HG03469 (cell line): Measurements from ENCODE around the gene PREP.

Experiments used
- ATAC-seq: cut with Tn5 transposase; IDR thresholded peaks from one replicate; pipeline ENCODE4 v1.9.1; 2021; ENCODE audit warnings: mild to moderate bottlenecking, moderate library complexity, moderate number of reproducible peaks; ENCODE audit not compliant: unreplicated experiment

Gene PREP

DNA sequence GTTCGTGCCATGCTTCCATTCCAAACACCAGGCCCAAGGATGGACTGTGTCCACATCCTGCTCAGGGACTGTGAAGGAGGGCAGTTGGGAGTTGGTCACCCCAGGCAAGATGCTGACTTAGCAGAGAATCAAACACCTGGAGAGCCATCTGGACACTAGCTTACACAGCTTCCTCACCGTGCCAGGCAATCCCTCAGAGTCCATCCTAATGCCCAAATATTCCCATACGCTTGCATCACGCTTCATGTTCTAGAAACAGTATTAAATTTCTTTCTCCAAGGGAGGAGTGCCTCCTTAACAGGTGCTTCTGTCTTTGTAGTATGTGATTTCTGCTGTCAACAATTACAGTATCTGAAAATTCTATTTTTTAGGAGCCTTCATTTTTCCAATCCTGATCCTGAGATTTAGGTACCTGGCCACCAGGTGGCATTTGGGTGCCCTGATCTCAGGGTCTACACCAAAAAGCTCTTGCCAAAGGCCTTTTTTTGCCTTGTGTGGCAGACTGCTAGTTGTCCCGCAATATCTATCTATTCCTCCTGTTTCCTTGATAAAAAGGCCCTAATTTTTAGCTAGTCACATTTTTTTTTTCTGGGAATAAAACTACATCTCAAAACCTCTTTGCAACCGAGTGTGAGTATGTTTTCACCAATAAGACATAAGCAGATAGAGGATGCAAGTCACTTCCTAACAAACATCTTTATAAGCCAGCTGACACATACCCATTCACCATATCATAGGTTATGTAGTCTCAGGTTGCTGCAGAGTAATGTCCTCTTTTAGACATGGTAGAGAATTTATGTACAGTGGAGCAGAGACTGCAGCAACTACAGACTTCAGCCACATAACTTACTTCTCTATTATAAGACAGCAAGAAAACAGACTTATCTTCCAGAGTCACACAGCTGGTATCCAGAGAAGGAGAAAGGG lies 85.0 kb downstream of the PREP start:
- no peak for ATAC-seq

- no peak for ATAC-seq
These were observed 89.7 kb downstream of the PREP start for GRCh38 chr6:105313211-105313610.

DNA sequence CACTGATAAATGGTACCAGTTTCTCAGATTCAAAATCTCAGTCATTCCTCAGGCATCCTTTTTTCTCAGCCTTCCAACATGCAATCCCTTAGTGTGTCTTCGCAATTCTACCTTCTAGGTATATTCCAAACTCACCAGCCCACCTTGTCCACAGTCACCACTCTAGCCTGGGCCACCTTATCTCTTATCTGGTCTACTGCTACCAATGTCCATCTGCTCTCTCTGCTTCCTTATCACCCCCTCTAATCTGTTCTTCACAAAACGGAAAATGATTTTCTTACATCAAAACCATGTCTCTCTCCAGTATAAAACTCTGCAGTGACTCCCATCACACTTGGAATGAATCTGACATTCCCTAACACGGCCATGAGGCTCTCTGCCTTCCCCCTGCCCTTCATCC lies 91.9 kb downstream of the PREP start:
- ATAC-seq: no peak

GRCh38 chr6:105310371-105310770 lies 92.5 kb downstream of the PREP start:
- no peak for ATAC-seq

DNA sequence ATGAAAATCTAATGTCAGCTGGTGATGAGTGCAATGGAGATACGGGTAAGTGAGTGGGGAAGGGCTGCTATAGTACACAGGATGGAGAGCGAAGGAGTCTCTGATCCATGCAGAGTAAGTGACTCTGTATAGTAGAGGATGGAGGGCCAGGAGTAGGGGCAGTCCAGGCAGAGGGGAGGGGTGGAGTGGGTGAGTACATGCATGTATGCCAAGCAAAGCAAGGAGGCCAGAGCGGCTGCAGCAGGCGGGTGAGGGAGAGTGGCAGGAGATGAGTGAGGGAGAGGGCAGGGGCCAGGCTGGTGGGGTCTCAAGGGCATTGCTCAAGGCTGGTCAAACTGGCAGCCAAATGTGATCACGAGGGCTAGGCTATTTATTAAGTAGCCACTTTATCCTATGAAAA lies 94.0 kb downstream of the PREP start:
- ATAC-seq: no peak

DNA sequence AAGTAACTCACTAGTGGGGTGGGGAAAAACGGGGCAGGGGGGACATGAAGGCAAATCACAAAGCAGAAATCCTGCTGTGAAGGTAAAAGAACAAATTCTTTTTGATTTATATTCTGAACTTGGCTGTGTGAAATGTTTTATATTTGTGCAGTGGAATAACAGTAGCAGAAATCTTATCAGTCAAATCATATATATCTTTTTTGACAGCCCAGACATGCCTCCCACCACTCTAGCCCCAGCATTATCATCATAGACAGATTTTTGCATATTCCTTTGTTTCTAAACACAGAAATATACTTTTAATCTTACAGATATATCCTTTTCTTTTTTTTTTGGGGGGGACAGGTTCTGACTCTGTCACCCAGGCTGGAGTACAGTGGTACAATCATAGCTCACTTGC lies 97.4 kb downstream of the PREP start:
- ATAC-seq: no peak

DNA sequence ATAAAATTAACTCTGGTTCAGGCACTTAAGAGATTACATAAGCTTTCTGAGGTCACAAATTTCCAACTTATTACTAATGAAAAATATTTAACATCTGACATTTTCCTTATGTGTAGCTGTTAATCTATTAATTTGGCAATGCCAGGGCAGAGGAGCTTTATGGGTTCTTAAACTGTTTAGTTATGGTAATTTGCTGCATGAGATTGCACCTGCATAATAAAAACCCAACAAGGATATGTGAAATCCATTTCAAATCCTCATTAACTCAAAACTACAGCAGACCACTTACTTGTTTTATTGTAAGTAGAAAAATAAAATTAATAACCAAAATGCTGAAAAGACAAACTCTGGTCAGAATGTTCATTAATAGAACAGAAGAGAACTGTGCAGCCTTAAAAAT lies 98.1 kb downstream of the PREP start:
- no peak for ATAC-seq

GRCh38 chr6:105304366-105304765 lies 98.5 kb downstream of the PREP start:
- ATAC-seq: no peak

DNA sequence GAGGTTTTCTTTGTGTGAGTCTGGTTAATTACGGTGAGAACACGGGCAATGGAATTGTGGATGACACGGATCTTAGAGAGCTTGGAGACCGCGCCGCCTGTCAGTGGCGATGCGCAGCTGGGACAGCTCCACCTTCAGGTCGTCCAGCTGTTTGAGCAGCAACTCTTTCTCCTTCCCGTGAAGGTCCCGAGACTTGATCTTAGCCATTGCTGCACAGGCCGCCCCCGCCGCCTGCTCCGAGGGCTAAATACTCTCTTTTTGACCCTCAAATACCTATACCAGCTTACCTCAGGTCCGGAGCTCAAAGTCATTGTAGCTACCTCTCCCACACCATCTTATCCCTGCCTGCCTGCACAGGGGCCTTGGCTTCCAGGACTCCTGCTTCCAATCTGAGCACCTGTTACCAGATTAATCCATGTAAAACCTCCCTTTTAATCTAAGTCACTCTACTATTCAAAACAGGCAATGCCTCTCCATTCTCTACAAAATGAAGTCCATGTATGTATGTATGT lies 100.2 kb downstream of the PREP start:
- no peak for ATAC-seq

- ATAC-seq: no peak
These were observed 100.9 kb downstream of the PREP start for GRCh38 chr6:105301756-105302616.

DNA sequence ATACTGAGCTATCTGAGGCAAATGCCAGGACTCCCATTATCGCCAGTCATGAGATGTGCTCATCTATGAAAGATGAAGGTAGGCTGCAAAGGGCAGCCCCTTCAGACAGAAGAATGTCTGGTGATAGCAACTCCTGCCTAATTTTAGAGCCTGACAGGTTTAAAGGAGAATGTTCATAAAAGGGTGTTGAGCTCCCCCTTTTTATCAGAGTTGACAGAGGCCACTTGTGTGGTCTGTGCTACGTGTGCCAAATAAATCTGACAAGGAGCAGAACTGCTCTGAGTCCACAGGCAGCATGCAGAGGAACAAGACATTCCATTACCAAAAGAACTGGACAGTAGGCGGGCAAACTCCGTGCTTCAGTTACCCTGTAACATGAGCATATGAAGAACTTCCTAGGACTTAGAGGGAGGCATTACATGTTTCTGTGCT lies 101.8 kb downstream of the PREP start:
- ATAC-seq: no peak

DNA sequence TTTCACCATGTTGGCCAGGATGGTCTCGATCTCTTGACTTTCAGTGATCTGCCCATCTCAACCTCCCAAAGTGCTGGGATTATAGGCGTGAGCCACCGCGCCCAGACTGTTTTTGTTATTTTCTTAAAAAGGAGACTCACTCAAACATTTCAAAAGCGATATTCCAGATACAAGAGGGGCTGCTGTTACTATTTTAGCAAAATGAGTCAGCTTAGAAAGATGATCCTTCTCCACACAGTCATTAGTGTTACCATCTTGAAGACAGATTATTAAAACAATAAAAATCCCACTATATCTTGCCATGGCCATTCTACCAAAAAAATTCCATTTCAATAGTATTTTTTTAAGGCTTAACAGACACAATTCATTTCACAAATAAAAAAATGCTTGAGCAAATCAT lies 102.8 kb downstream of the PREP start:
- ATAC-seq: no peak

DNA sequence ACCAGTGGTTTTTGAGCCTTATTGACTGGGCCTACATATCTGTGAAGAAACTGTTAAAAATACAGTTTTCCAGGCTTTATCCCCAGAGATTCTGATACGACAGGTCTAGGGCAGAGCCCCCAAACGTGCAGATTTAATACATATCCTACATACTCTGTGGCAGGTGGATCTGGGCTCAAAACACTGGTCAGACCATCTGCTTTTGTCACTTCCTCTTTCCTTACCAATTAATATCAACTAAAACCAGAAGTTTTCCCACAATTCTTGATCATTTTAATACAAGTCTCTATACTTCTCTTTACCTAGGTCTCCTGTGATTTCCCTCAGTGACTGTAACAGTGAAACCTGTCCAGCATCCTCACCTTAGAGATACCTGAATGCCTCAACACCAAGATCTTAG lies 108.8 kb downstream of the PREP start:
- ATAC-seq: no peak

DNA sequence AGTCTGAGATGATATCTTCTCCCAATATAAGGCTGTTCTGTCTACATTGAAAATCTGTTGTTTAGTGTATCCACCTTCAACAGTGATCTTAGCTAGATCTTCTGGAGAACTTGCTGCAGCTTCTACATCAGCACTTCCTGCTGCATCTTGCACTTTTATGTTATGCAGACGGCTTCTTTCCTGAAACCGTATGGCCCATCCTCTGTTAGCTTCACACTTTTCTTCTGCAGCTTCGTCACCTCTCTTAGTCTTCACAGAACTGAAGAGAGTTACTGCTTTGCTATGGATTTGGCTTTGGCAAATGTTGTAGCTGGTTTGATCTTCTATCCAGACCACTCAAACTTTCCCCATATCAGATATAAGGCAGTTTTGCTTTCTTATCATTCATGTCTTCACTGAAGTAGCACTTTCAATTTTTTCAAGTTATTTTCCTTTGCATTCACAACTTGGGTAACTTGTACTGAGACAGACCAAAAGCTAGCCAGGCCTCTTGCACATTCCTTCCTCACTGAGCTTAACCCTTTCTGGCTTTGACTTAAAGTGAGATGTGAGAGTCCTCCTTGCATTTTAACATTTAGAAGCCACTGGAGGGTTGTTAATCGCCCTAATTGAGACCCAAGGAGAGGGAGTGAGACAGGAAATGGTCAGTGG lies 110.1 kb downstream of the PREP start:
- no peak for ATAC-seq

DNA sequence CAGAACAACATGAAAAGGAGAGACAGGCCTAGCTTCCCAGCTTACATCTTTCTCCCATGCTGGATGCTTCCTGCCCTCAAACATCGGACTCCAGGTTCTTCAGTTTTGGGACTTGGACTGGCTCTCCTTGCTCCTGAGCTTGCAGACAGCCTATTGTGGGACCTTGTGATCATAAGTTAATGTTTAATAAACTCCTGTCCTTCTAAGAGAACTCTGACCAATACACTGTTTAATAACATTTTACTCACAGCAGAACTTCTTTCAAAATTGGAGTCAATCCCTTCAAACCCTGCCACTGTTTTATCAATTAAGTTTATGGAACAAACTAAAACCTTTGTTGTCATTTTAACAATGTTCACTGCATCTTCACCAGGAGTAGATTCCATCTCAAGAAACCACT lies 111.4 kb downstream of the PREP start:
- ATAC-seq: no peak

DNA sequence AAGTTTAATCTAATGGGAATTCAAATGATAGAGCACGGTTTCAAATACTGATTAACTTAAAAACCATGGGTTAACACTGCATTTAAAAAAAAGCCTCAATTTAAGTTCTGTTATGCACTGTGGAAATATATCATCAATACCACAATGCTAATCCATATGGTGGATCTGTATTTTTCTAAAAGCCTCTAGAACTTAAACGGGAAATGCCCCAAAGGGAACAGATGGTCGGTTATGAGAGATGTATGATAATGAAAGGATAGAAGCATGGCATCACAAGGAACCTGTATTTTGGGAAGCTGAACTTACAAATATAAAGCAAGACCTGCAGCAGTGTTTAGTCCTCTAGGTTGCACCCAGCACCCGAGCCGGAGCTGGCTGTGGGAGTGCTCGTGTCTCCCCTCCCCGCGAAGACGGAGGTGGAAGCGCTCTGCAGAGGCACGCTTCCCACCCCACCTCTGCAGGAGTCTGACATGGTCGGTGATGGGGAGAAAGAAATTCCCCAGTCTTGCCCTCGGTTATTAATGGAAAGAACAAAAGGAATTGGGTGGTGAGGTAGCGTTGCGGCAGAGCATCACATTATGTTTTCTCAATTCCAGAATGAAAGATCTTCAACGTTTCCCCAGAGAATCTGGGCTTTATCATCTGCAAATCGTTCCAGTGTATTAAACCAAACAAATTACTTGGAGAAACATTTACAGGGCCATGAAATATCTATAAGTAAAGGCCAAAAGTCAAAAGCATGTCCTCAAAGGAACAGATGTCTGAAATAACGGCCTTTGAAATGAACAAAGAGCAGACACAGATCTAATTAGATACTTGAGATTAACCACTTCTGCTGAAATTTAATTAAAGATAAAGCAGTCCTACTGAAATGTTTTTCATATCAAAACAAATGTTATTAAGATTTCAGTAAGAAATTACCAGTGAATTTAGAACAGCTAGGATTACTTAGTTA lies 120.0 kb downstream of the PREP start:
- no peak for ATAC-seq

GRCh38 chr6:105280033-105280432 lies 122.8 kb downstream of the PREP start:
- ATAC-seq: no peak

DNA sequence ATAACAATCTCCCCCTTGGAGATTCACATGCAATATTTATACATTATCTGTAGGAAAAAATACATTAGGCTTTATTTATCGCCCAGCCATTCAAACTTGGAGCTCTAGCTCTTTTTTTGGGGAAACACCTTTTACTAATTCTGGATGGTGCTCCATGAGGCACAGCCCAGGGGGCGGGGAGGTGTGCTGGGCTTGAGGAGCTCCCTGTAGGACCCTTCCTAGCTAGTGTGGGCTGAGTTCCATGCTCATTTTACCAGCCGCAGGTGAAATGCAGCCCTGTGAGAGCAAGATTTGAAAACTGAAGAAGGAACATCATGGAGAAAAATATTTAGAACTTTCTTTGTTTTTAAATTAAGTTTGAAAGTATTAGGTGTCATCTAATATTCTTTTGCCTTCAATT lies 123.4 kb downstream of the PREP start:
- no peak for ATAC-seq

DNA sequence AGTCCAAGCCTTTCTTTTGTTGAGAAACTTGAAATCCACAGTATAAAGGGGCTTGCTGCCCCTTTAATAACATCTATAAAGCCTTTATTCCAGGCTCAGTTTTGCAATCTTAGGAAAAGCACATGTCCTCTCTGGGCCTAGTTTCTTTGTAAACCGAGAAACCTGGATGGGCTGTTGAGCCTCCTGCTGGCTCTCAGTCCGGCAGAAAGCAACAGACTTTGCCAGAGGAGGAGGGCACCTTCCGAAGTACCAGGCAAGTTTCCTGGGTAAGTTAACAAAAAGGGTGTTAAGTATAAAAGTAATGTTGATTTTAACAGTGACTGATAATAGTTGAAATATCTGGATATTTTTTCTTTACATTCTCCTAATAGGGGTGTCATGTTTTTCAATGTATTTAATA lies 124.1 kb downstream of the PREP start:
- ATAC-seq: no peak

DNA sequence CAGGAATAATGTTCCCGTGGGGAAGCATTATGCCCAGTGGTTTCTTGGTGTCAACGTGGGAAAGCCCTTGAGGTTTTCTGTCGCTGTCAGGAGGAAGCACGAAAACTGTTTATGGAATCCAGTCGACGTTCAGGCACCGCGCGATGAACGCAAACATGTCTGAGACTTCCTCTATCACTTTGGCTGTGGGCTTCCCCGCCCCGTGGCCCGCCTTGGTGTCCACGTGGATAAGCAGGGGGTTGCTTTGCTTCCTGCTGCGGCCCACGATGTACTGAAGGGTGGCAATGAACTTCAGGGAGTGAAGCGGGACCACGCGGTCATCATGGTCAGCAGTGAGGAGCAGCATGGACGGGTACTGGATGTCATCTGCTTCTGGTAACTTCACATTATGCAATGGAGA lies 124.8 kb downstream of the PREP start:
- no peak for ATAC-seq
